ENCODE results near the gene TMEM131L.

The TMEM131L gene

GRCh38 chr4:153646261-153646660 lies 180.1 kb downstream of the TMEM131L start:
- Histone ChIP-seq H2AFZ (ENCODE audit: insufficient read depth, low read length, poor library complexity) (no peak overlapping the region), H4K12ac (ENCODE audit: low read depth, low read length) (no peak overlapping the region), H3K23ac (ENCODE audit: low read length) (no peak overlapping the region), H3K79me1 (ENCODE audit: low read length) (no peaks in the 10 kb centered on the region), H3K36me3 (ENCODE audit: control insufficient read depth in 1 of 2, insufficient read depth in 2 of 2, low read length in 2 of 2) (no peaks in the 10 kb centered on the region), H3K4ac (ENCODE audit: low read depth, low read length) (no peak overlapping the region), H2AK5ac (ENCODE audit: low read length) (no peak overlapping the region), H3K79me2 (ENCODE audit: control insufficient read depth, insufficient read depth, low read length, poor library complexity) (no peaks in the 10 kb centered on the region), H3K27me3 (ENCODE audit: insufficient read depth, low read length) (peaks cover 3% of the 10 kb centered on the region), H2BK120ac (ENCODE audit: insufficient read depth, low read length, poor library complexity) (no peak overlapping the region), H3K27ac (ENCODE audit: low read depth, low read length) (no peak overlapping the region), H3K14ac (ENCODE audit: low read length) (no peak overlapping the region), H4K91ac (ENCODE audit: low read depth, low read length) (no peak overlapping the region), H2BK12ac (ENCODE audit: low read length) (no peak overlapping the region), H3K4me1 (ENCODE audit: control insufficient read depth in 1 of 2, insufficient read depth in 2 of 2, low read length in 2 of 2) (no peaks in the 10 kb centered on the region), H3K9me3 (ENCODE audit: insufficient read depth, low read depth, low read length) (peaks cover 2% of the 10 kb centered on the region), H3K4me2 (ENCODE audit: low read length) (no peak overlapping the region), H3K9ac (ENCODE audit: low read length) (no peak overlapping the region), H3K18ac (ENCODE audit: low read length) (no peak overlapping the region), H2BK5ac (ENCODE audit: low read depth, low read length, poor library complexity) (no peak overlapping the region), H3K4me3 (ENCODE audit: low read depth, low read length) (no peak overlapping the region), H4K8ac (ENCODE audit: low read depth, low read length) (no peak overlapping the region)
- no peak for DNase-seq
- WGBS (ENCODE audit: extremely low coverage, insufficient coverage, insufficient read length): no CpG with 5 or more reads among the region's 1 CpG

DNA sequence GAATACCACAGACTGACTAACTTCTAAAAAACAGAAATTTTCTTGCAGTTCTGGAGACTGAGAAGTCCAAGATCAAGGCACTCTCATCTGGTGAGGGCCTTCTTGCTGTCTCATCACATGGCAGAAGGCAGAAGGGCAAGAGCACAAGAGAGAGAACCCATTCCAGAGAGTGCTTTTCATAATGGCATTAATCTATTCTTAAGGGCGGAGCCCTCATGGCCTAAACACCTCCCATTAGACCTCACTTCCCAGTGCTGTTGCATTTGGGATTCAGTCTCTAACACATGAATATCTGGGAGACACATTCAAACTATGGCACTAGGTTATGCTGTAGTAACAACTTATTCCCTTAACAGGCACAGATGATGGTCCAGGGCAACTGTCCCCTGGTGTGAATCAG lies 180.8 kb downstream of the TMEM131L start:
- no peak overlapping the region for H4K12ac ChIP-seq (ENCODE audit: low read depth, low read length)
- H3K79me2 ChIP-seq (ENCODE audit: control insufficient read depth, insufficient read depth, low read length, poor library complexity): no peaks in the 10 kb centered on the region
- H3K4ac ChIP-seq (ENCODE audit: low read depth, low read length): no peak overlapping the region
- no peak overlapping the region for H2AFZ ChIP-seq (ENCODE audit: insufficient read depth, low read length, poor library complexity)
- H3K79me1 ChIP-seq (ENCODE audit: low read length): no peaks in the 10 kb centered on the region
- no peak overlapping the region for H3K18ac ChIP-seq (ENCODE audit: low read length)
- no peak overlapping the region for H2BK120ac ChIP-seq (ENCODE audit: insufficient read depth, low read length, poor library complexity)
- no peak for DNase-seq
- H3K9ac ChIP-seq (ENCODE audit: low read length): no peak overlapping the region
- no peak overlapping the region for H2BK12ac ChIP-seq (ENCODE audit: low read length)
- no CpG with 5 or more reads among the region's 1 CpG for WGBS (ENCODE audit: extremely low coverage, insufficient coverage, insufficient read length)
- no peak overlapping the region for H3K27ac ChIP-seq (ENCODE audit: low read depth, low read length)
- no peak overlapping the region for H3K4me3 ChIP-seq (ENCODE audit: low read depth, low read length)
- H4K8ac ChIP-seq (ENCODE audit: low read depth, low read length): no peak overlapping the region
- peaks cover 2% of the 10 kb centered on the region for H3K9me3 ChIP-seq (ENCODE audit: insufficient read depth, low read depth, low read length)
- H4K91ac ChIP-seq (ENCODE audit: low read depth, low read length): no peak overlapping the region
- H3K27me3 ChIP-seq (ENCODE audit: insufficient read depth, low read length): peaks cover 3% of the 10 kb centered on the region
- H3K23ac ChIP-seq (ENCODE audit: low read length): no peak overlapping the region
- H3K4me1 ChIP-seq (ENCODE audit: control insufficient read depth in 1 of 2, insufficient read depth in 2 of 2, low read length in 2 of 2): no peaks in the 10 kb centered on the region
- no peak overlapping the region for H2AK5ac ChIP-seq (ENCODE audit: low read length)
- H3K4me2 ChIP-seq (ENCODE audit: low read length): no peak overlapping the region
- no peak overlapping the region for H3K14ac ChIP-seq (ENCODE audit: low read length)
- H2BK5ac ChIP-seq (ENCODE audit: low read depth, low read length, poor library complexity): no peak overlapping the region
- no peaks in the 10 kb centered on the region for H3K36me3 ChIP-seq (ENCODE audit: control insufficient read depth in 1 of 2, insufficient read depth in 2 of 2, low read length in 2 of 2)

- DNase-seq: no peak
- H2BK120ac ChIP-seq (ENCODE audit: insufficient read depth, low read length, poor library complexity): no peak overlapping the region
- H3K79me2 ChIP-seq (ENCODE audit: control insufficient read depth, insufficient read depth, low read length, poor library complexity): no peaks in the 10 kb centered on the region
- H2AK5ac ChIP-seq (ENCODE audit: low read length): no peak overlapping the region
- H2AFZ ChIP-seq (ENCODE audit: insufficient read depth, low read length, poor library complexity): no peak overlapping the region
- H3K4me1 ChIP-seq (ENCODE audit: control insufficient read depth in 1 of 2, insufficient read depth in 2 of 2, low read length in 2 of 2): no peaks in the 10 kb centered on the region
- H2BK12ac ChIP-seq (ENCODE audit: low read length): no peak overlapping the region
- peaks cover 3% of the 10 kb centered on the region for H3K27me3 ChIP-seq (ENCODE audit: insufficient read depth, low read length)
- H3K79me1 ChIP-seq (ENCODE audit: low read length): no peaks in the 10 kb centered on the region
- no CpG with 5 or more reads among the region's 4 CpGs for WGBS (ENCODE audit: extremely low coverage, insufficient coverage, insufficient read length)
- no peak overlapping the region for H3K18ac ChIP-seq (ENCODE audit: low read length)
- H3K9me3 ChIP-seq (ENCODE audit: insufficient read depth, low read depth, low read length): peaks cover 2% of the 10 kb centered on the region
- H3K14ac ChIP-seq (ENCODE audit: low read length): no peak overlapping the region
- no peak overlapping the region for H3K4me3 ChIP-seq (ENCODE audit: low read depth, low read length)
- no peak overlapping the region for H3K4me2 ChIP-seq (ENCODE audit: low read length)
- H3K9ac ChIP-seq (ENCODE audit: low read length): no peak overlapping the region
- no peaks in the 10 kb centered on the region for H3K36me3 ChIP-seq (ENCODE audit: control insufficient read depth in 1 of 2, insufficient read depth in 2 of 2, low read length in 2 of 2)
- no peak overlapping the region for H4K12ac ChIP-seq (ENCODE audit: low read depth, low read length)
- no peak overlapping the region for H3K4ac ChIP-seq (ENCODE audit: low read depth, low read length)
- no peak overlapping the region for H3K27ac ChIP-seq (ENCODE audit: low read depth, low read length)
- H4K91ac ChIP-seq (ENCODE audit: low read depth, low read length): no peak overlapping the region
- H3K23ac ChIP-seq (ENCODE audit: low read length): no peak overlapping the region
- no peak overlapping the region for H4K8ac ChIP-seq (ENCODE audit: low read depth, low read length)
- H2BK5ac ChIP-seq (ENCODE audit: low read depth, low read length, poor library complexity): no peak overlapping the region
These were observed 181.8 kb downstream of the TMEM131L start for GRCh38 chr4:153647975-153648374.

DNA sequence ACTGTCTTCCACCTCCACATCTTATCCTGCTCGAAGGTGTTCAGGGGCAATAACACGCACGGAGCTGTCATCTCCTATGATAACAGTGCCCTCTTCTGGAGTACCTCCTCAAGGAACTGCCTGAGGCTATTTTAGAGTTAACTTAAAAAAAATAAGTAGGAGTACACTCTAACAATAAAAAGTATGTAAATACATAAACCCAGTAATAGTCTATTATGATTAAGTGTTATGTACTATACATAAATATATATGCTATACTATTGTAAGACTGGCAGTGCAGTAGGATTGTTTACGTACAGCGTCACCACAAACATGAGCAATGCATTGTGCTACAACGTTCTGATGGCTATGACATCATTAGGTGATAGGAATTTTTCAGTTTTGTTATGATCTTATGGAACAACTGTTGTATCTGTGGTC lies 183.4 kb downstream of the TMEM131L start:
- peaks cover 2% of the 10 kb centered on the region for H3K9me3 ChIP-seq (ENCODE audit: insufficient read depth, low read depth, low read length)
- H3K23ac ChIP-seq (ENCODE audit: low read length): no peak overlapping the region
- H2AK5ac ChIP-seq (ENCODE audit: low read length): no peak overlapping the region
- no peaks in the 10 kb centered on the region for H3K4me1 ChIP-seq (ENCODE audit: control insufficient read depth in 1 of 2, insufficient read depth in 2 of 2, low read length in 2 of 2)
- no peak overlapping the region for H2BK12ac ChIP-seq (ENCODE audit: low read length)
- no peaks in the 10 kb centered on the region for H3K79me1 ChIP-seq (ENCODE audit: low read length)
- no peak overlapping the region for H3K18ac ChIP-seq (ENCODE audit: low read length)
- H3K4ac ChIP-seq (ENCODE audit: low read depth, low read length): no peak overlapping the region
- H3K9ac ChIP-seq (ENCODE audit: low read length): no peak overlapping the region
- DNase-seq: peak in 1 of 2 donors; percentile 62
- H4K91ac ChIP-seq (ENCODE audit: low read depth, low read length): no peak overlapping the region
- no peak overlapping the region for H3K27ac ChIP-seq (ENCODE audit: low read depth, low read length)
- H3K4me2 ChIP-seq (ENCODE audit: low read length): no peak overlapping the region
- H2AFZ ChIP-seq (ENCODE audit: insufficient read depth, low read length, poor library complexity): no peak overlapping the region
- no peaks in the 10 kb centered on the region for H3K36me3 ChIP-seq (ENCODE audit: control insufficient read depth in 1 of 2, insufficient read depth in 2 of 2, low read length in 2 of 2)
- no CpG with 5 or more reads among the region's 6 CpGs for WGBS (ENCODE audit: extremely low coverage, insufficient coverage, insufficient read length)
- H3K27me3 ChIP-seq (ENCODE audit: insufficient read depth, low read length): peaks cover 3% of the 10 kb centered on the region
- H3K79me2 ChIP-seq (ENCODE audit: control insufficient read depth, insufficient read depth, low read length, poor library complexity): no peaks in the 10 kb centered on the region
- no peak overlapping the region for H4K8ac ChIP-seq (ENCODE audit: low read depth, low read length)
- no peak overlapping the region for H3K4me3 ChIP-seq (ENCODE audit: low read depth, low read length)
- H4K12ac ChIP-seq (ENCODE audit: low read depth, low read length): no peak overlapping the region
- no peak overlapping the region for H2BK120ac ChIP-seq (ENCODE audit: insufficient read depth, low read length, poor library complexity)
- no peak overlapping the region for H2BK5ac ChIP-seq (ENCODE audit: low read depth, low read length, poor library complexity)
- no peak overlapping the region for H3K14ac ChIP-seq (ENCODE audit: low read length)
